Calu3 (cell line): ENCODE data around the gene ZXDC. TPM values are rescaled to one million over a fixed set of nuclear protein-coding genes. Genes with fewer than 3 reads are reported as not detected.

Experiments
- BruUV-seq: library from RNA; stranded (reverse); fragments of 400-500 nt; replicated peaks from 2 replicates; lab custom pipeline; 2021; lab: Mats Ljungman, UMichigan
- CTCF ChIA-PET: fragments of 300-600 bp; sonication (Branson Sonifier 250); formaldehyde crosslinking; loops from one replicate; lab custom pipeline; 2022; ENCODE audit warnings: antibody characterized with exemption; lab: Charles Lee
- DNase-seq: peaks from one replicate; pipeline ENCODE4 v3.0.0; 2022
- H3K27ac Mint-ChIP-seq: one replicate; pipeline ENCODE4 v1.8.0; 2022; ENCODE audit warnings: mixed read lengths; ENCODE audit not compliant: unreplicated experiment
- H3K27me3 Mint-ChIP-seq: one replicate; pipeline ENCODE4 v1.8.0; 2022; ENCODE audit warnings: mixed read lengths; ENCODE audit not compliant: unreplicated experiment
- H3K36me3 Mint-ChIP-seq: one replicate; pipeline ENCODE4 v1.8.0; 2022; ENCODE audit warnings: mild to moderate bottlenecking, moderate library complexity, mixed read lengths; ENCODE audit not compliant: insufficient read depth, unreplicated experiment
- H3K4me1 Mint-ChIP-seq: one replicate; pipeline ENCODE4 v1.8.0; 2022; ENCODE audit warnings: mild to moderate bottlenecking, low read depth, mixed read lengths; ENCODE audit not compliant: unreplicated experiment
- H3K4me3 Mint-ChIP-seq: one replicate; pipeline ENCODE4 v1.8.0; 2022; ENCODE audit warnings: mild to moderate bottlenecking, low read depth, moderate library complexity, mixed read lengths; ENCODE audit not compliant: unreplicated experiment
- H3K9me3 Mint-ChIP-seq: one replicate; pipeline ENCODE4 v1.8.0; 2022; ENCODE audit warnings: low read depth, mixed read lengths; ENCODE audit not compliant: unreplicated experiment
- CTCF ChIP-seq: fragments of 200-600 bp; IDR thresholded peaks from one replicate; pipeline ENCODE4 v1.8.0; 2022; ENCODE audit warnings: antibody characterized with exemption; ENCODE audit not compliant: unreplicated experiment
- intact Hi-C: fragments of 100-400 bp; cut with micrococcal nuclease; formaldehyde crosslinking; loops from one replicate; pipeline ENCODE4 v1.10.0; 2022; ENCODE audit not compliant: unreplicated experiment
- total RNA-seq: library from RNA; stranded (reverse); gene quantifications from 2 replicates; pipeline ENCODE4 v1.2.3, GENCODE V29; 2022

ZXDC gene
- total RNA-seq, 1 experiment from 2014 or later = 63.8 TPM

GRCh38 chr3:126461450-126462070 lies 14.1 kb downstream of the ZXDC start:
- BruUV-seq = no TSS peak
- DNase-seq = no peak
- Mint-ChIP-seq H3K4me1 (no peaks in the 10 kb centered on the region), H3K4me3 (no peak overlapping the region), H3K27me3 (no peaks in the 10 kb centered on the region), H3K9me3 (no peaks in the 10 kb centered on the region), H3K36me3 (peaks cover 43% of the 10 kb centered on the region), H3K27ac (no peak overlapping the region)
- intact Hi-C loops = no loop called here
- CTCF ChIA-PET = interaction anchor here (1.0 to 1.1 kb wide), 2 partner anchors 10 kb away, joined by 4 read pairs; no protein-coding TSS in a partner anchor
- no peak for TF ChIP-seq CTCF

- CTCF ChIA-PET = interaction anchor here (0.7 to 1.5 kb wide), 2 partner anchors 12 to 13 kb away, joined by 3 to 6 read pairs; no protein-coding TSS in a partner anchor
- no peak for TF ChIP-seq CTCF
- DNase-seq = no peak
- H3K27me3 Mint-ChIP-seq = no peaks in the 10 kb centered on the region
- BruUV-seq = no TSS peak
- H3K9me3 Mint-ChIP-seq = no peaks in the 10 kb centered on the region
- peaks cover 49% of the 10 kb centered on the region for H3K36me3 Mint-ChIP-seq
- H3K4me1 Mint-ChIP-seq = no peaks in the 10 kb centered on the region
- no peak overlapping the region for H3K27ac Mint-ChIP-seq
- intact Hi-C loops = no loop called here
- no peak overlapping the region for H3K4me3 Mint-ChIP-seq
Measured at GRCh38 chr3:126460381-126460780, 15.3 kb downstream of the ZXDC start.

DNA sequence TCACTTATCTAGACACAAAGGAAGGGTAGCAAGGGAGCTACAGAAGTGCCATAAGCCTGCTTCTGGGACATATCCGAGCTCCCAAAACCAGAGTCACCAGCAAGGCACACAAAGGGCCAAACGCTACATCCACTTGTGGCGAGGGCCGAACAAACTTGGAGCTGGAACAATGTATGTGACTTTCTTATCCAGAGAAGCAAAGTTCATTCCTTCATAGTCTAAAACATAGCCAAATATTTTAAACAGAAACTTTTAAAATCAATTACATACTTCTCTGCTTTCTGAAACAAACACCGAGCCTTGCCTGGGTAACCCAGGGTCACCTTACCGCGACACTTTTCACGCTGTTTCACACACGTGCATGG lies 15.9 kb downstream of the ZXDC start:
- CTCF ChIA-PET = interaction anchor here (1.5 kb wide), 1 partner anchor 12 kb away, joined by 6 read pairs; no protein-coding TSS in a partner anchor

GRCh38 chr3:126459111-126459762 lies 16.5 kb downstream of the ZXDC start:
- H3K4me1 Mint-ChIP-seq = no peaks in the 10 kb centered on the region
- no peak for DNase-seq
- no peak for TF ChIP-seq CTCF
- H3K4me3 Mint-ChIP-seq = no peak overlapping the region
- H3K27me3 Mint-ChIP-seq = no peaks in the 10 kb centered on the region
- CTCF ChIA-PET = interaction anchor here (1.5 kb wide), 1 partner anchor 13 kb away, joined by 6 read pairs; no protein-coding TSS in a partner anchor
- intact Hi-C loops = no loop called here
- H3K9me3 Mint-ChIP-seq = no peaks in the 10 kb centered on the region
- BruUV-seq = no TSS peak
- H3K27ac Mint-ChIP-seq = no peak overlapping the region
- H3K36me3 Mint-ChIP-seq = peaks cover 48% of the 10 kb centered on the region

More for the DNA sequence above, 15.9 kb downstream of the ZXDC start:
- no peak for DNase-seq
- no TSS peak for BruUV-seq
- no peaks in the 10 kb centered on the region for H3K27me3 Mint-ChIP-seq
- no peak overlapping the region for H3K27ac Mint-ChIP-seq
- H3K36me3 Mint-ChIP-seq = peaks cover 50% of the 10 kb centered on the region
- no peak overlapping the region for H3K4me3 Mint-ChIP-seq
- no peaks in the 10 kb centered on the region for H3K4me1 Mint-ChIP-seq
- TF ChIP-seq CTCF = no peak
- no peaks in the 10 kb centered on the region for H3K9me3 Mint-ChIP-seq
- intact Hi-C loops = no loop called here
